NCI-H526 treated with DMSO at 0.1 percent for 48 hours (cell line): Measurements from ENCODE around the gene CES3.
"Not testable (repeated sequence)": the region's sequence is repeated elsewhere in the genome, so short reads cannot be mapped to it uniquely, and the experiment has no call there.

Experiments used
- DNase-seq: peaks from one replicate; lab custom pipeline; 2025; lab: John Stamatoyannopoulos, UW

Gene CES3

DNA sequence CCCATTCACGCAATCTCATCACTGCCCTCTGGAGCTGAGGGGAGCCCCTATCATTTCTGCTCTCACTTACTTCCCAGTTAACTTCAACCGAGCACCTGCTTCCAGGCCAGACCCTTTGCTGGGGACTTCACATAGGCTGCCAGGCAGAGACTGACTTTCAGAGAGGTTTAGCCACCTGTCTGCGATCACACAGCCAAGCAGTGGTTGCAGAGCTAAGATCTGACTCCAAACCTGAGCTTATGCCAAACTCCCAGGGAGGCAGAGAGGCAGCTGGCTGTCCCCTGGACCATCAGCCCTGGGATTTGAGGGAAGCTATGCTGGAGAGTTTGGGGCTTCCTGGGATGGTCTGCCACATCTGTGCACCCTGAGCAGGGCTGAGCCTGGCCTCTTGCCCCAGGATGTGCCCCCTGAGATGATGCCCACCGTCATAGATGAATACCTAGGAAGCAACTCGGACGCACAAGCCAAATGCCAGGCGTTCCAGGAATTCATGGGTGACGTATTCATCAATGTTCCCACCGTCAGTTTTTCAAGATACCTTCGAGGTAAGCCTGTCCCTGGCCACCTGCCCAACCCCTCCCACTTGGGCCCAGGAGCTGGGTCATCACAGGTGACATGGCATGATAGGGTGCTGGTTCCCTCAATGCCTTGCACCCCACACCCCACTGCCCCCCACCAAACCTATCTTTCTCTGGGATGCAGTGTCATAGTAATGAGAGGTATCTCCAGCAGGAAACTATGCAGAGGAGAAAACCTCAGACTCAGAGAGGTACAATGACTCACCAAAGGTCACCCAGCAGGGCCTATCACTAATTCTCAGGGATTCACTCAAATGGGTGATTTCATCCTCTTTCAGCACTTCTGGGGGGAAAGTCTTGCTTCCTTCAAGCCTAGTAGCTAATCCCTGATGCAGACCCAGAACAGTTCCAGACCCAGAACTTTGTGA, 10.0 kb downstream of the CES3 start:
- DNase-seq: no peak

DNA sequence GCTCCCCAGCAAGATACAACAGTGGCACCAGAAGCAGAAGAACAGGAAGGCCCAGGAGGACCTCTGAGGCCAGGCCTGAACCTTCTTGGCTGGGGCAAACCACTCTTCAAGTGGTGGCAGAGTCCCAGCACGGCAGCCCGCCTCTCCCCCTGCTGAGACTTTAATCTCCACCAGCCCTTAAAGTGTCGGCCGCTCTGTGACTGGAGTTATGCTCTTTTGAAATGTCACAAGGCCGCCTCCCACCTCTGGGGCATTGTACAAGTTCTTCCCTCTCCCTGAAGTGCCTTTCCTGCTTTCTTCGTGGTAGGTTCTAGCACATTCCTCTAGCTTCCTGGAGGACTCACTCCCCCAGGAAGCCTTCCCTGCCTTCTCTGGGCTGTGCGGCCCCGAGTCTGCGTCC, 11.9 kb downstream of the CES3 start:
- DNase-seq: no peak

DNA sequence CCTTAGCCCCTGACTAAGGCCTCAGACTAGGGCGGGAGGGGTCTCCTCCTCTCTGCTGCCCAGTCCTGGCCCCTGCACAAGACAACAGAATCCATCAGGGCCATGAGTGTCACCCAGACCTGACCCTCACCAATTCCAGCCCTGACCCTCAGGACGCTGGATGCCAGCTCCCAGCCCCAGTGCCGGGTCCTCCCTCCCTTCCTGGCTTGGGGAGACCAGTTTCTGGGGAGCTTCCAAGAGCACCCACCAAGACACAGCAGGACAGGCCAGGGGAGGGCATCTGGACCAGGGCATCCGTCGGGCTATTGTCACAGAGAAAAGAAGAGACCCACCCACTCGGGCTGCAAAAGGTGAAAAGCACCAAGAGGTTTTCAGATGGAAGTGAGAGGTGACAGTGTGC, 12.7 kb downstream of the CES3 start:
- no peak for DNase-seq

DNA sequence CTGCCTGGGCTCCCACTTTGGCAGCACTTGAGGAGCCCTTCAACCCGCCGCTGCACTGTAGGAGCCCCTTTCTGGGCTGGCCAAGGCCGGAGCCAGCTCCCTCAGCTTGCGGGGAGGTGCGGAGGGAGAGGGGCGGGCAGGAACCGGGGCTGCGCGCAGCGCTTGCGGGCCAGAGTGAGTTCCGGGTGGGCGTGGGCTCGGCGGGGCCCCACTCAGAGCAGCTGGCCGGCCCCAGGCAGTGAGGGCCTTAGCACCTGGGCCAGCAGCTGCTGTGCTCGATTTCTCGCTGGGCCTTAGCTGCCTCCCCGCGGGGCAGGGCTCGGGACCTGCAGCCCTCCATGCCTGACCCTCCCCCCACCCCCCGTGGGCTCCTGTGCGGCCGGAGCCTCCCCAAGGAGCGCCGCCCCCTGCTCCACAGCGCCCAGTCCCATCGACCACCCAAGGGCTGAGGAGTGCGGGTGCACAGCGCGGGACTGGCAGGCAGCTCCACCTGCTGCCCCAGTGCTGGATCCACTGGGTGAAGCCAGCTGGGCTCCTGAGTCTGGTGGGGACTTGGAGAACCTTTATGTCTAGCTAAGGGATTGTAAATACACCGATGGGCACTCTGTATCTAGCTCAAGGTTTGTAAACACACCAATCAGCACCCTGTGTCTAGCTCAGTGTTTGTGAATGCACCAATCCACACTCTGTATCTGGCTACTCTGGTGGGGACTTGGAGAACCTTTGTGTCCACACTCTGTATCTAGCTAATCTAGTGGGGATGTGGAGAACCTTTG, 13.3 kb downstream of the CES3 start:
- DNase-seq: not testable (repeated sequence)

DNA sequence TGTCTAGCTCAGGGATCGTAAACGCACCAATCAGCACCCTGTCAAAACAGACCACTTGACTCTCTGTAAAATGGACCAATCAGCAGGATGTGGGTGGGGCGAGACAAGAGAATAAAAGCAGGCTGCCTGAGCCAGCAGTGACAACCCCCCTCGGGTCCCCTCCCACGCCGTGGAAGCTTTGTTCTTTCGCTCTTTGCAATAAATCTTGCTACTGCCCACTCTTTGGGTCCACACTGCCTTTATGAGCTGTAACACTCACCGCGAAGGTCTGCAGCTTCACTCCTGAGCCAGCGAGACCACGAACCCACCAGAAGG, 13.8 kb downstream of the CES3 start:
- not testable (repeated sequence) for DNase-seq

DNA sequence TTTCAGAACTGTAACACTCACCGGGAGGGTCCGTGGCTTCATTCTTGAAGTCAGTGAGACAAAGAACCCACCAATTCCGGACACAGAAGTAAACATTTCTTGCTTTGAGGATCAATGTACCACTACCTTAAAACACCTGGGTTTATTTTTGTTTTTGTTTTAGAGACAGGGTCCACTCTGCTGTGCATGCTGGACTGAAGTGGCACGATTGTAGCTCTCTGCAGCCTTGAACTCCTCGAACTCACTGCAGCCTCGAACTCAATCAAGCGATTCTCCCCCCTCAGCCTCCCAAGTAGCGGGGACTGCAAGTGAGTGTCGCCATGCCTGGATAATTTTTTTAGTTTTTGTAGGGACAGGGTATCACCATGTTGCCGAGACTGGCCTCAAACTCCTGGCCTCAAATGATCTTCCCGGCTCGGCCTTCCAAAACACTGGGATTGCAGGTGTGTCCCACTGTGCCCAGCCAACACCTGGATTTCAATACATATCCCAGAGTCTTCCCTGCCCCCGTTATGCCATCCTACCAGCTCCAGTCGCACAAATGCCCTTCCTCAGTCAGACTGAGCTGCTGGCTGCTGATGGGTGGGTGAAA, 14.3 kb downstream of the CES3 start:
- no peak for DNase-seq

DNA sequence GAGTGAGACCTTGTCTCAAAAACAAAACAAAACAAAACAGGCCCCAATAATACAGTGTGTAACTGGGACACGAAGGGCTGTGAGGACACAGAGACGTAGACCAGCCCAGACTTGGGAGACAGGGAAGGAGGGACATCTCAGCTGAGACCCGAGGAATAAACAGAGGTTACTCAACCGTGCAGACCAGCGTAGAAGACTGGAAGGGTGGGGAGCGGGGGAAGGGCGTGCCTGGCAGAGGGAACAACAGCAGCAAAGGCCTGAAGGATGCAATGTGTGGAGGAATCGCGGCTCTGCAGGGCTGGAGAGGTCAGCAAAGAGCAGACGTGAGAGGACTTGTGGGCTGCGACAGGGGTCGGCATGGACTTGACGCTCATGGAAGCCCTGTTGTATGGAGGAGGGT, 15.7 kb downstream of the CES3 start:
- peak; percentile 38 for DNase-seq

DNA sequence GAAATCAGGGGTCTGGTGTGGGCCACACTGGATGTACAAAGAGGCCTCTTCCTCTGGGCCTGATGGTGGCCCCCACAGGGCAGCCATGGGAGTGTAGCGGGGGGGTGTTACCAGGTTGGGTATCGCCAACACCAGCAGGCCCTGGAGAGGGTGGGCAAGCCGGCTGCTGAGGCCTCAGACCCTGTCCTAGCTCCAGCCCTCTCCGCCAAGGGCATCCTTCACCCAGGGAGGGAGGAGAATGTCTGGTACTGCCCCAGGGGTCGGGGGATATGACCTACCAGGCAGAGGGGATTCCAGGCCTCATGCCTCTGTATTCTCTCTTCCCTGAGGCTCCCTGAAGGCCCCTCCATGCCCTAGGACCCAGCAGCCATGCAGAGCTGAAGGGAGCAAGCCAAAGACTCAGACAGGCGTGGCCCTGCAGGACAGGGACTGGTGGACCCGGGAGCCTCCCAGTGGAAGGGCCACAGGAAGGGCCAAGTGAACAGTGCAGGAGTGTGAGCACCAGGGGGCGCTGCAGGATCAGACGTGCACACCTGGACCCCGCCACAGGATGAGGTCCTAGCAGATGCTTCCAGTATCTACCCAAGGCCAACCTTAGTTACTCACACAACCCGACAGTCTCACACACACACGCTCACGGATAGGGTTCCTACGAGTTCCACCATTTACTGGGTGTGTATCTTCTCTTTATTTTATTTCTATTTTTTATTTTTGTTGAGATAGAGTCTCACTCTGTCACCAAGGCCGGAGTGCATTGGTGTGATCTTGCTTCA, 16.5 kb downstream of the CES3 start:
- DNase-seq: peak; percentile 18

DNA sequence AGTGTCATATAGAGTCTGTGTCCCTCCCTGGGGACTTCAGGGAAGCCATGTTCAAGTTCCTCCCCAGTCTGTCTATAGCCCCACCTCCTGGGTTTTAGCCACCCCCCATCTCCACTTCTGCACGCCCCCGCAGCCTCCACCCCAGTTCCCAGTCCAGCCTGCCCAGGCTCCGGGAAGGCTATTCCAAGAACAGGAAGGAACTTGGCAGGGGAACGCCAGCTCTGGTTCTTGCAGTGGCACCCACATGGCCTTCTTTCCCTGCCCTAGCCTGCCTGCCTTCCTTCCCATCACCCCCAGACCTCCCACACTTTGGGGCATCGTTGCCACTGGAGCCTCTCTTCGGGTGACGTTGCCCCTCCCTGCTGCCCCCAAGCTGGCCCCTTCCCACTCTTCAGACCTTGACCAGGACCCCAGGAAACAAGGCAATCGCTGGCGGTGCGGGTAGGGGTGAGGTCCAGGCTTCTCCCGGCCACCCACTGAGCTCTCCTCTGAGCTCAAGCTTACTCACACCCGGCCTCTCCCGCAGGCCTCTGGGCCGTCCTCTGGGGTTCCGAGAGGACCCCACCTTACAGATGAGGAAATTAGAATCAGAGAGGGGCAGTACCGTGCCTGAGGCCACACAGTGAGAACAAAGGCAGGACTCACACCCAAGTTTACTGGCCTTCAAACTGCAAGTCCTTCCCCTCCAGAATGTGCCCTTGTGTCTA, 18.1 kb downstream of the CES3 start:
- no peak for DNase-seq

DNA sequence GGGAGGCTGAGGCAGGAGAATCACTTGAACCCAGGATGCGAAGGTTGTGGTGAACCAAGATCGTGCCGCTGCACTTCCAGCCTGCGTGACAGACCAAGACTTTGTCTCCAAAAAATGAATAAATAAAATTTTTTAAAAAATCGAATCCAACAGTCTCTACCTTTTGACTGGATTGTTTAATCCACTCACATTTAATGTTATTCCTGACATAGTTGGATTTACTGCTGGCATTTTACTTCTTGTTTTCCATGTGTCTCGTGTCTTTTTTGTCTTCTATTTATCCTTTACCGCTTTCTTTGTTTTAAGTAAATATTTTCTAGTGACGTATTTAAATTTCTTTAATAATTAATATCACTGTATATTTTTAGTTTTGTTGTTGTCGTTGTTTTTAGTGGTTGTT, 22.0 kb downstream of the CES3 start:
- DNase-seq: no peak

DNA sequence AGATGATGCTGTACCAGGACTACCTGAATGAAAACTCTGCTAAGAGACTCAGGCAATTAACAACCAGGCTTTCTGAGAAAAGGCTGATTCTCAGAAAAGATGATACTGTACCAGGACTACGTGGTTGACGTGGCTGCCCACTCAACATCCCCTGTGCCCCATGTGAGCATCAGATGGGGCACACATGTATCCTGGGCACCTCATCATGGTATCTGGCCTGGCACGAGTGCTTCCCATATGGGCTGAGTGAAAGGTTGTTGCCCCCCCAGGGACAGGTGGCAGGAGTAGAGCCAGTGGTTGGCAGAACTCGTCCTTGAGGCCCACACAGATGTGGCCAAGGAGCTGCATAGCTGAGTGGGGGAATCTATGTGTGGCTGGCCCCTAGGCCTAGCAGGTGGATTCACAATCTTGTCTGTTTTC, 23.8 kb downstream of the CES3 start:
- no peak for DNase-seq

DNA sequence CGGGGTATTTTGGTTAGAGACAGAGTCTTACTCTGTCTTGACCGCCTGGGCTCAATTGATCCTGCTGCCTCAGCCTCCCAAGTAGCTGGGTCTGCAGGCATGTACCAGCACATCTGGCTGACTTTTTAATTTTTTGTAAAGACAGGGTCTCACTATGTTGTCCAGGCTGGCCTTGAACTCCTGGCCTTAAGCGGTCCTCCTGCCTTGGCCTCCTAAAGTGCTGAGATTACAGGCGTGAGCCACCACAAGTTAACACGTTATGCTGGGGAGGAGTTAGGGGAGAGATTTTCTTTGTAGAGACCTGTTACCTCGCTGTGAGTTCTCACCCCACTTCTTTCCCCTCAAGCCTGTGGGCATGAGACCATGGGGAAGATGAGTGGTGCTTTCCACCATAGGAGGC, 25.5 kb downstream of the CES3 start:
- DNase-seq: no peak

DNA sequence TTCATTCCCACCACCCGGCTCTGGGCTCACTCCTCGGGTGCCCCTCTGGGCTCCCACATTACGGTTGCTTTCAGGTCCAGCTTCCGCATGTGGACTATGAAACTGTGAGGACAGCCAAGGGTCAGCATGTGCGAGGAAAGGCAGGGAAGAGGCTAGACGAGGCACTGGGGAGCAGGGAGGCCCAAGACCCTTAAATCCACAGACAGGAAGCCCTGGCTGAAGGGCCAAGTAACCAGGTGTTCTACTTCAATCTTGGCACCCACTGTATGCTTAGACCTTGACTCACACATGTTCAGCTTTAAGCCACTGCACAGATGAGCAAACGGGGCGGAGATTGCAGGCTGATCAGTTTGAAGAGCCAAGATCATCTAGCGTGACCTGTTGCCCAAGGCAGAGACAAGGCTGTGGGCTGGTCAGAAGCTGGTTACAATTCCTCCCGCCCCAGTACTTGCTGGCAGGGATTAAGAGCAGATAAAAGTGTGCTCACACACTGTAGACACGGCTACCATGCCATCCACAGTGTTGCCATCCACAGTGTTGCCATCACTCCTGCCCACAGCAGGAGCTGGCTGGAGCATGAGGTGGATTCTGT, 27.2 kb downstream of the CES3 start, which contains the start of gene CES4A:
TSS of gene CES4A (plus strand) at position 393 of the 592 bp plus-strand sequence. CDS start at position 577, 184 bp downstream.
- no peak for DNase-seq

DNA sequence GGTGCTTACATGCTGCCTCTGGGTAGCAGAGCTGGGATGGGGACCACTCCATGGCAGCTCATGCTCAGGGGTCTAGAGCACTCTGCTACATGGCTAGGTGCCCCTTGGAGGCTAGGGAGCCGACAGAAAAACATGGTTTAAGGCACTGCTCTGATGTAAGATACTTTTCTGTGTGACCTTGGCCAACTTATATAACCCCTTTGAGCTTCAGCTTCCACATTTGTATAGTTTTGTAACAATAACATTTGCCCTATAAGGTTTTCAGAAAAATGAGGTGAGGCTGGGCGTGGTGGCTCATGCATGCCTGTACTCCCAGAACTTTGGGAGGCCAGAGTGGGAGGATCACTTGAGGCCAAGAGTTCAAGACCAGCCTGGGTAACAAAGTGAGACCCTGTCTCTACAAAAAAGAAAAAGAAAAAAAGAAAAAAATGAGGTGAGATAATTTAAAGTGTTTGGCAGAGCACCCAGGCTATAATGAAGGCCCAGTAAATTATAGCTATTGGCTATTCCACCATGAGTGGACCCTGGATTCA, 30.5 kb downstream of the CES3 start:
- DNase-seq: no peak

DNA sequence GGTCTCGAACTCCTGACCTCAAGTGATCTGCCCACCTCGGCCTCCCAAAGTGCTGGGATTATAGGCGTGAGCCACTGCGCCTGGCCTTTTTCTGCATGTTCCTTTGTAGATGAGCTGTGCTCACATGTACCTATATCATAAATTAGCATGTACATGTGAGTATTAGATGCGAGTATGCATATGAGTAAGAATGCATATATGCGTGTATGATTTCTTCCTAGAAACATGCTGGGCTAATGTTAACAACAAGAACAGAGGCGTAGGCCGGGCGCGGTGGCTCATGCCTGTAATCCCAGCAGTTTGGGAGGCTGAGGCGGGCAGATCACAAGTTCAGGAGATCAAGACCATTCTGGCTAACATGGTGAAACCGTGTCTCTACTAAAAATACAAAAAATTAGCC, 32.5 kb downstream of the CES3 start:
- DNase-seq: not testable (repeated sequence)

DNA sequence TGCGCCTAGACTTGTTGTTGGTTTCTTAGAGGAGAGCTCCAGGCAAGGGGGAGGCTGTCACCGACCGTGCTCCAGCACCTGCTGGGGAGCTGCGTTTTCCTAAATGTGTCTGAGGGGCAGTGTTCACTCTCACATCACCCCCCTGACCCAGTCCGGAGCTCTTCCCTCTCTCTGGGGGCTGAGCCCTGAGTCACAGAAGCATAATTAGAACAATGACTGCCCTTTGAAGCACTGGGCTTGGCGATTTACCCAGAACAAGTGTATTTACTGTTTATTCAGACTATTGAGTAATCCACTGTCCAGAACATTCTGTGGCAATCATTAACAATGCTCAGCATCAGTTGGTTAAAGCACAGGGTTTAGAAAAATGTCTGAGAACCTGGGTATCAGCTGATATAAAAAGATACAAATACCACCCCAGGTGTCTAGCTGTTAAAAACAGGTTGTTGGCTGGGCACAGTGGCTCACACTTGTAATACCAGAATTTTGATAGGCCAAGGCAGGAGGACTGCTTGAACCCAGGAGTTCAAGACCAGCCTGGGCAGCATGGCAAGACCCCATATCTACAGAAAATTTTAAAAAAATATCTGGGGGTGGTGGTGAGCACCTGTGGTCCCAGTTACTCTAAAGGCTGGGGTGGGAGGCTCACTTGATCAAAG, 35.4 kb downstream of the CES3 start:
- no peak for DNase-seq

DNA sequence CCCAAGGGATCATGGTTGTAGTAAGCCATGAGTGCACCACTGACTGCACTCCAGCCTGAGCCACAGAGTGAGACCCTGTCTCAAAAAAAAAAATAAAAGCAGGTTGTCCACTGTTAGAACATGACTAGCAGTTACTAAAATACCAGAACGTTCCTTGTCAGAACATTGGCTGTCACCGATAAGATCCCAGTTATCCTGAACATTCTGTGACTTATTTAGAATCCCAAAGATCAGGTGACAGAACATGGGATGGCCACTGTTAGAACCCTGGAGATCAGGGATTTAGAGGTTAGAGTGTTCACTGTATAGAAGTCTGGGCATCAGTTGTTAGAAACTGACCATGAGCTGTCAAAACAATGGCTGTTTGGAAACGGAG, 35.9 kb downstream of the CES3 start:
- no peak for DNase-seq

DNA sequence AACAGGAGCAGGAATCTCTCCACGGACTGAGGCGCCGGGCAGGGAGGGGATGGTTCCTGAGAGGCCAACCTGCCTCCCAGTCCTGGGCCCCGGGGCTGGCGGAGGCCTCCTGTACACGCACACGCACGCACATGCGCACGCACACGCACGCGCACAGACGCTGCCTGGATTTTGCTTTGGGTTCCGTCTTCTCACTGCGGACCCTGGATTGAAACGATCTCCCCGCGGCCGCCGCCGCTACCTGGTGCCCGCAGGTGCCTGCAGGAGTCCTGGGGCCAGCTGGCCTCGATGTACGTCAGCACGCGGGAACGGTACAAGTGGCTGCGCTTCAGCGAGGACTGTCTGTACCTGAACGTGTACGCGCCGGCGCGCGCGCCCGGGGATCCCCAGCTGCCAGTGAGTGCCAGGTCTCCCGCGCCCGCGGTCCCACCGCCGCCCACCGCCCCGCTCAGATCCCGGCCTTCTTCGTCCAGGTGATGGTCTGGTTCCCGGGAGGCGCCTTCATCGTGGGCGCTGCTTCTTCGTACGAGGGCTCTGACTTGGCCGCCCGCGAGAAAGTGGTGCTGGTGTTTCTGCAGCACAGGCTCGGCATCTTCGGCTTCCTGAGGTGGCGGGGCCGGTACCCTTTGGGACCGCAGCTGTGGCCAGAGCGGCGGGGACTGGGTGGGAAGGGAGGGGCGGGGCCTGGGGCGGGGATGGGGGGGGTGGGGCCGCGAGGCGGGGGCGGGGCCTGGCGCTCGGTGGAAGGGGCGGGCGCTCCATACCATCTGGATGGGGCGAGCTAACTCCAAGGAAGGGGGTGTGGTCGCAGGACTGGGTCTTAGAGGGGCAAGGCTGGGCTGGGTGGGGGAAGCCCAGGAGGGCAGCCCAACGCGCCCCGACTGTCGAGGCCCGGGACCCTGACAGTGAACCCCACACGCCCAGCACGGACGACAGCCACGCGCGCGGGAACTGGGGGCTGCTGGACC, 39.6 kb downstream of the CES3 start:
- peak; percentile 17 for DNase-seq

DNA sequence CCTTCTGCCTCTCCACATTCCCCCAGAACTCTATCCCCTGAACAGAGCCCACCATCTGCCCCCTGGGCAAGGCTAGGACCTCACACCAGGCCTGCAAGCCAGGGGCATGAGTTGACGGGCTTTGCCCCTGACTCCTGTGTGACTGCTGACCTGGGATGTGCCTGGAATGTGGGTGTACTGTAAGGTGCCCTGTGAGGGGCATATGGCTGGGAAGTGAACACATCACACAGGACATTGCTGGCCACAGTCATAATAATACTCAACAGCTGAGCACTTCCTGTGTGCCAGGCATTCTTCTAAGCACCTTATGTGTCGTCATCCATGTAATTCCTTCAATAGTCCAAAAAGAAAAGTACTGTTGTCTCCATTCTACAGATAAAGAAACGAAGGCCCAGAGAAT, 40.7 kb downstream of the CES3 start:
- no peak for DNase-seq
